K562 (cell line): ENCODE data around the gene TMEM192. TPM values are rescaled to one million over a fixed set of nuclear protein-coding genes. Genes with fewer than 3 reads are reported as not detected.

Source experiments
- CHD1 ChIP-seq: fragments of 200-600 bp; sonication (generic); IDR thresholded peaks from one replicate; pipeline ENCODE4 v1.6.1; 2012; ENCODE audit warnings: mild to moderate bottlenecking, moderate library complexity, low read length, inconsistent platforms
- COPS2 ChIP-seq: fragments of 450-650 bp; conservative IDR thresholded peaks from 2 replicates; pipeline ENCODE4 v1.6.1; 2016; ENCODE audit warnings: mild to moderate bottlenecking, moderate library complexity
- GABPA ChIP-seq: fragments of 200-800 bp; sonication (Bioruptor generic); conservative IDR thresholded peaks from 2 replicates; pipeline ENCODE4 v1.6.1; 2016; ENCODE audit warnings: low read depth, missing genetic modification characterization, missing compliant biosample characterization
- JUN ChIP-seq, 2 experiments: sonication (generic) in 1 of 2; formaldehyde crosslinking in 1 of 2; IDR thresholded peaks; 2 replicates each; pipeline versions ENCODE4 v1.6.1 to v1.8.0; 2012 to 2022; ENCODE audit warnings: borderline replicate concordance in 2 of 2, mild to moderate bottlenecking in 2 of 2, improper control_type of control experiment in 1 of 2, low read depth in 1 of 2, low read length in 1 of 2, missing genetic modification reagents in 1 of 2
- KDM4B ChIP-seq, 2 experiments: fragments of 450-650 bp in 1 of 2; sonication (generic) in 1 of 2; IDR thresholded peaks; 2 replicates each; pipeline ENCODE4 v1.6.1; 2016 to 2017; ENCODE audit warnings: borderline replicate concordance in 2 of 2, antibody characterized with exemption in 1 of 2, low read depth in 1 of 2, mild to moderate bottlenecking in 1 of 2
- MAX ChIP-seq: sonication (generic); formaldehyde crosslinking; IDR thresholded peaks from 2 replicates; pipeline ENCODE4 v1.9.0; 2022; ENCODE audit warnings: mild to moderate bottlenecking, missing genetic modification reagents
- MNT ChIP-seq, 2 experiments: fragments of 450-650 bp; conservative IDR thresholded peaks; 2 replicates each; pipeline ENCODE4 v1.6.1; 2017; ENCODE audit warnings: mild to moderate bottlenecking in 2 of 2, moderate library complexity in 2 of 2
- POLR2A ChIP-seq: fragments of 450-650 bp; conservative IDR thresholded peaks from 2 replicates; pipeline ENCODE4 v1.6.1; 2016
- STAT6 ChIP-seq: sonication (generic); formaldehyde crosslinking; IDR thresholded peaks from 2 replicates; pipeline ENCODE4 v1.8.1; 2023; ENCODE audit warnings: mild to moderate bottlenecking, missing genetic modification reagents
- XRCC3 ChIP-seq: fragments of 450-650 bp; IDR thresholded peaks from 2 replicates; pipeline ENCODE4 v1.6.1; 2017; ENCODE audit warnings: mild to moderate bottlenecking, moderate library complexity
- ZNF717 ChIP-seq: fragments of 250-450 bp; sonication (Bioruptor Pico); IDR thresholded peaks from 2 replicates; pipeline ENCODE4 v1.5.0; 2021
- ZNF764 ChIP-seq: fragments of 250-450 bp; sonication (Bioruptor Pico); IDR thresholded peaks from 2 replicates; pipeline ENCODE4 v1.4.0; 2020; ENCODE audit warnings: low read depth, mild to moderate bottlenecking, moderate library complexity
- ZNF830 ChIP-seq: fragments of 250-450 bp; sonication (Bioruptor Pico); IDR thresholded peaks from 2 replicates; pipeline ENCODE4 v1.5.0; 2021; ENCODE audit warnings: mild to moderate bottlenecking
- polyA plus RNA-seq, 8 experiments: library from polyadenylated mRNA; depleted of rRNA in 4 of 8; stranded (reverse) in 5 of 8; unstranded in 3 of 8; fragments of >200 nt; fragmentation: Nextera tagmentation in 2 of 8; fragmentation: Illumina TruSeq in 1 of 8; extraction: Ambion mirVana in 2 of 8; extraction: Trizol in 1 of 8; gene quantifications; 2 replicates each; pipeline versions ENCODE4 v1.2.1 to v1.2.3, GENCODE V29; 2011 to 2014; ENCODE audit warnings: inconsistent platforms in 1 of 8, missing spikeins in 1 of 8
- total RNA-seq, 7 experiments: library from RNA; depleted of rRNA in 6 of 7; stranded (reverse); fragments of >200 nt in 6 of 7; fragmentation: Illumina TruSeq in 2 of 7; extraction: Trizol in 2 of 7; gene quantifications; 2 replicates each; pipeline versions ENCODE4 v1.2.1 to v1.2.3, GENCODE V29; 2011 to 2021; ENCODE audit warnings: low replicate concordance in 1 of 7
- TF ChIP-seq, protein P1 (sequence below): fragments of 200-800 bp; sonication (Bioruptor generic); IDR thresholded peaks from 2 replicates; pipeline ENCODE4 v1.6.1; 2017; ENCODE audit warnings: missing genetic modification characterization, missing compliant biosample characterization
- TF ChIP-seq, protein P2 (sequence below): fragments of 450-650 bp; IDR thresholded peaks from 2 replicates; pipeline ENCODE4 v1.6.1; 2016

The TMEM192 gene
- total and polyA plus RNA-seq, 9 of the 15 experiments (the other 6 are each of a cell fraction or from before 2014, with no cell fraction given), result 4.4 to 28.5 (median 13.3) TPM

DNA sequence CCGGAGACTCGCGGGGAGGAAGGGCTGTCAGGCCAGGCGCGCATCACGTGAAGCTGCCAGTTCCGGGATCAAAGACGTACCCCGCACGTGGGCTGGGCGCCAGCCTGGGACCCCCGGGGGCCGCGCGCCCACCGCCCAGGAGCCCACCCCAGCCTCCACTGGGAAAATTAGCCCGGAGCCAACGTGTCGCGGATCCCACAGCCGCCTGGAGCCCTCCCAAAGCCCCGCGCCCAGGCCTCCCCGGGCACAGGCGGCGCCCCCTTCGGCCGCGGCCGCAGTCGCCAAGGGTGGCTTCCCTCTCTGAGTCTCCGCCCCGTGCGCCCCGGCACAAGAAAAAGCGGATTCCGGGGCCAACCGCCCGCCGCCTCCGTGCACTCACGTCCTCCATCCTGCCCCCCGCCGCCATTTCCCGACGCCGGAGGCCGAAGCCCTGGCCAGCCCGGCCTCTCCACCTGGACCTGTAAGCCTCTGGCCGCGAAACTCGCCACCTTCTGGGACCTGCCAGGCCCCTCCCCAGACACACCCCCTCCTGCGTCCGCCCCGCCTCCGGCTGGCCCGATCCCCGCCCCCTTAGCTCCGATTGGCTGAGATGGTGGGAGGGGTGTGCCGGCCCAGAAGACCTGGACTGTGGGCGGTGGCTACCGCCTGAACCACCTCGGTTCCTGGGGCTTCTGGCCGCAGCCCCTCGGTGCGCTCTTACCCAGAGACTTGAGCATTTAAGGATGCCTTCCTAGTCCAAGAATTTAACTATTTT lies at the start of gene TMEM192 (continued):
- TF ChIP-seq JUN (IDR thresholded peaks at IDR 0.05; ENCODE audit: borderline replicate concordance, low read depth, low read length) (peak; percentile 1; the same call in 1 of the 2 replicates), JUN (CRISPR knock-in tag; IDR thresholded peaks at IDR 0.05; ENCODE audit: borderline replicate concordance) (no peak; the same call in 1 of the 2 replicates), KDM4B (IDR thresholded peaks at IDR 0.05; ENCODE audit: borderline replicate concordance in 2 of 2, low read depth in 1 of 2) (0 out of 4 replicates have a peak, but pooled peaks of 1 of the 2 experiments have one; percentile 64), XRCC3 (no peak), ZNF717 (no peak), CHD1 (peak; percentile 58), MNT (conservative IDR thresholded peaks at IDR 0.05) (peak; percentile 97 to 98), ZNF764 (CRISPR knock-in tag) (no peak), STAT6 (CRISPR knock-in tag) (no peak), ZNF830 (CRISPR knock-in tag) (no peak), COPS2 (no peak), GABPA (tag) (peak; percentile 87), MAX (peak; percentile 86), POLR2A (peak; percentile 87)
- TF ChIP-seq, protein P1, sequence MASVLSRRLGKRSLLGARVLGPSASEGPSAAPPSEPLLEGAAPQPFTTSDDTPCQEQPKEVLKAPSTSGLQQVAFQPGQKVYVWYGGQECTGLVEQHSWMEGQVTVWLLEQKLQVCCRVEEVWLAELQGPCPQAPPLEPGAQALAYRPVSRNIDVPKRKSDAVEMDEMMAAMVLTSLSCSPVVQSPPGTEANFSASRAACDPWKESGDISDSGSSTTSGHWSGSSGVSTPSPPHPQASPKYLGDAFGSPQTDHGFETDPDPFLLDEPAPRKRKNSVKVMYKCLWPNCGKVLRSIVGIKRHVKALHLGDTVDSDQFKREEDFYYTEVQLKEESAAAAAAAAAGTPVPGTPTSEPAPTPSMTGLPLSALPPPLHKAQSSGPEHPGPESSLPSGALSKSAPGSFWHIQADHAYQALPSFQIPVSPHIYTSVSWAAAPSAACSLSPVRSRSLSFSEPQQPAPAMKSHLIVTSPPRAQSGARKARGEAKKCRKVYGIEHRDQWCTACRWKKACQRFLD (CRISPR knock-in tag), result no peak
- TF ChIP-seq, protein P2, sequence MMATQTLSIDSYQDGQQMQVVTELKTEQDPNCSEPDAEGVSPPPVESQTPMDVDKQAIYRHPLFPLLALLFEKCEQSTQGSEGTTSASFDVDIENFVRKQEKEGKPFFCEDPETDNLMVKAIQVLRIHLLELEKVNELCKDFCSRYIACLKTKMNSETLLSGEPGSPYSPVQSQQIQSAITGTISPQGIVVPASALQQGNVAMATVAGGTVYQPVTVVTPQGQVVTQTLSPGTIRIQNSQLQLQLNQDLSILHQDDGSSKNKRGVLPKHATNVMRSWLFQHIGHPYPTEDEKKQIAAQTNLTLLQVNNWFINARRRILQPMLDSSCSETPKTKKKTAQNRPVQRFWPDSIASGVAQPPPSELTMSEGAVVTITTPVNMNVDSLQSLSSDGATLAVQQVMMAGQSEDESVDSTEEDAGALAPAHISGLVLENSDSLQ, result no peak
